Skeletal muscle satellite cell (primary cell): ENCODE measurements around the gene SLAMF9. TPM values are rescaled to one million over a fixed set of nuclear protein-coding genes. Genes with fewer than 3 reads are reported as not detected.

Source experiments
- H3K27me3 ChIP-seq: 2 replicates; pipeline ENCODE4 v1.7.0; 2013; ENCODE audit warnings: low read length; ENCODE audit not compliant: control insufficient read depth, insufficient read depth
- H3K36me3 ChIP-seq: 2 replicates; pipeline ENCODE4 v1.7.0; 2013; ENCODE audit warnings: mild to moderate bottlenecking, control low read depth, low read length; ENCODE audit not compliant: insufficient read depth
- H3K4me1 ChIP-seq: 2 replicates; pipeline ENCODE4 v1.7.0; 2013; ENCODE audit warnings: low read length; ENCODE audit not compliant: control insufficient read depth, insufficient read depth
- H3K4me2 ChIP-seq: 2 replicates; pipeline ENCODE4 v1.7.0; 2013; ENCODE audit warnings: mild to moderate bottlenecking, low read length
- H3K4me3 ChIP-seq: 2 replicates; pipeline ENCODE4 v1.7.0; 2013; ENCODE audit warnings: low read length
- H3K9ac ChIP-seq: 2 replicates; pipeline ENCODE4 v1.7.0; 2013; ENCODE audit warnings: mild to moderate bottlenecking, low read depth, low read length, moderate library complexity
- H3K9me3 ChIP-seq: replicated peaks from 2 replicates; pipeline ENCODE4 v1.7.0; 2013; ENCODE audit warnings: mild to moderate bottlenecking, control low read depth, low read length
- total RNA-seq: library from RNA; depleted of rRNA; stranded (reverse); fragments of >200 nt; gene quantifications from 2 replicates; pipeline ENCODE4 v1.2.3, GENCODE V29; 2012; rRNA removed

Gene SLAMF9
- not detected in 2 replicates for total RNA-seq

DNA sequence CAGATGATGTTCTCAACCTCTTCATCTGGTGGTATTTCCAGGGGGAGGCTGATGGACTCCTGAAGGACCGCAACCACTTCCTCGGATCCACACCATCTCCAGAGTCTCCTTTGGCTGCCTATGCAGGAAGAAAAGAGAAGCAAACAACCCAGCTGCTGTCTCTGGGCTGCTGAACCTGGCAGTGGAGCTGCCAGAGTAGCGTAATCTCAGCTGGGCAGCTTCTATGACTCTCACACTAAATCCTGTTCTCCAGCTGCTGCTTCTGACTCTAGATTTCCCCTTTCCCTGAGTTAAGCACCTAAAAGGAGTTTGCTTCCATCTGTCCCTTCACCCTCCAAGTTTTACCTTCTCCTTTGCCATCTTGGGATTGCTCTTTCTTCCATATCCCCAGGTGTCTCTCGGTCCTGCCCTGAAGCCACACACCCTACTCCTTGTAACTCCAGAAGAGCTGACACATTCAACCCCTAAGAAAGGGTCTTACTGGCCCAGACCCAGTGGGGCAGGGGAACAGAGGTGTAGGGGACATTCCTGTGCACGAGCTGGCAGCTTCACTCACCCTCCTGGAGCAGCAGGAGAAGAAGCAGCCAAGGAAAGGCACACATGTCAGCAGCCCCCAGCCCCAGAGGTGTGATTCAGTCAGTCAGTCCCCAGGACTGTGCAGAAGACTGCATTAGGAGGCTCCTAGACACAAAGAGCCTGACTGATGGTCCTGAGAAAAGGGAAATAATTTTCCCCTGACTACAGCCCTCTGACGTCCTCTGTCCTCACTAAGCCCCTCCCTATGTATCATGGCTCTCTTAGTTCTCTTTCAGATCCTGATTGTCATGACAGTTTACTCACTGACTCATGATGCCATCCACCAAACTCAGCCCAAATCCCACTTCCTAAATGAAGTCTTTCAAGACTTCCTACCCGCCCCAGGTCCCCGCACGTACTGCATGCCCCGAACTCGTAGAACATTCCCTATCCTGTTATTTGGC lies at the start of gene SLAMF9:
Gene SLAMF9, minus strand, starts transcription at position 702 of the 980 bp plus-strand sequence. Its CDS starts 100 bp downstream, at position 602.
- no peak within 1 kb of the TSS for H3K9ac ChIP-seq
- no peak within 1 kb of the TSS for H3K4me2 ChIP-seq
- peaks cover 34% of the 10 kb centered on the region for H3K27me3 ChIP-seq
- no peak within 1 kb of the TSS for H3K4me3 ChIP-seq
- no peaks in the 10 kb centered on the region for H3K36me3 ChIP-seq
- H3K4me1 ChIP-seq = peaks cover 4% of the 10 kb centered on the region
- no peaks in the 10 kb centered on the region for H3K9me3 ChIP-seq

DNA sequence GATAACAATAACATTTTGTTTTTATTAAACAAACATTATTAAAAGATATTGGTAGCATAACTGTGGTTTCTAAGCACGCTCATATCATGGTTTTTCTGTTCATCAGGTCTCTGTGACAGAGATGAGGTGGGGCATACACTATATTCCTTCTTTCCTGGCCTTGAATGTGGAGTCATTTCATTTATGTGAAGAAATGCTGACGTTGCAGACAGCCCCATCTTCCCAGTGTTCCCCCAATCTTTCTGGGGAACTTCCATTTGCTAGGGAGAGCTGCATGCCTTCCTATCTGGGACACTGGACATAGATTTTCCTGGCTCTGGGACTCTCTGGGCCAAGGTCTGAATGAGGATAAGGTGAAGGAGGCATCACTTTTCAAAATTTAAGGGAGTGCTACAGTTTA lies 47.4 kb upstream of the SLAMF9 start:
- H3K27me3 ChIP-seq = no peaks in the 10 kb centered on the region
- no peak overlapping the region for H3K4me3 ChIP-seq
- no peaks in the 10 kb centered on the region for H3K9me3 ChIP-seq
- H3K4me2 ChIP-seq = no peak overlapping the region
- no peaks in the 10 kb centered on the region for H3K36me3 ChIP-seq
- H3K9ac ChIP-seq = no peak overlapping the region
- peaks cover 8% of the 10 kb centered on the region for H3K4me1 ChIP-seq

DNA sequence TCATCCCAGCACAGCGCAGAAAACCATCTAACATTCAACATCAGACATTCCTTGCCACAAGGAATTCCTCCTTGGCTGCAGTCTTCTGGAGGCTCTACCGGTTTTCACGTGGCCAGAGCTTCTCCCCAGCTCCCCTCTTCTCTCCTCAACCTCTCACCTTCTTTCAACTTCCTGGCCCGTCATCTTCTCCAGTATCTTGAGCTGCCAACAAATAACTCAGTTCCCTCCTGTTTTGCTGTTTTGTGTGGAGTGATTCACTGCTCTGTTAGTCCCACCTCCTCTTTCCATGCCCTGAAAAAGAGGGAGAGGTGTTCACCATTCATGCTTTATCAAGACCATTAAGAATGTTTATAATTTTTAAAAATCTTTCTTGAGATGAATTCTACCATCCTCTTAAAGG lies 45.2 kb upstream of the SLAMF9 start:
- Histone ChIP-seq H3K36me3 (no peaks in the 10 kb centered on the region), H3K4me2 (no peak overlapping the region), H3K4me3 (no peak overlapping the region), H3K4me1 (peaks cover 17% of the 10 kb centered on the region), H3K27me3 (no peaks in the 10 kb centered on the region), H3K9ac (no peak overlapping the region), H3K9me3 (no peaks in the 10 kb centered on the region)

GRCh38 chr1:159996653-159997052 lies 42.6 kb upstream of the SLAMF9 start:
- Histone ChIP-seq H3K4me3 (no peak overlapping the region), H3K9ac (no peak overlapping the region), H3K36me3 (no peaks in the 10 kb centered on the region), H3K27me3 (no peaks in the 10 kb centered on the region), H3K4me2 (peak overlapping the region; percentile 41), H3K4me1 (peaks cover 17% of the 10 kb centered on the region), H3K9me3 (no peaks in the 10 kb centered on the region)

DNA sequence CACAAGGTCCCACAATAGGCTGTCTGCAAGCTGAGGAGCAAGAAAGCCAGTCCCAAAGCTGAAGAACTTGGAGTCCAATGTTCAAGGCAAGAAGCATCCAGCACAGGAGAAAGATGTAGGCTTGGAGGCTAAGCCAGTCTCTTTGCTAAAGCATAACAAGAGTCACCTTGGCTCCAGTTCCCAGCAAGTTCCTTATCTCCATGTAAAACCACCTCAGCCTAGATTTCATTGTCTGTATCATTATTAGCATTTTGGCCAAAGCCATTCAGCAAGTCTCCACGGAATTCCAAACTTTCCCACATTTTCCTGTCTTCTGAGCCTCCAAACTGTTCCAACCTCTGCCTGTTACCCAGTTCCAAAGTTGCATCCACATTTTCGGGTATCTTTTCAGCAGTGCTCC lies 40.9 kb upstream of the SLAMF9 start:
- Histone ChIP-seq H3K4me3 (no peak overlapping the region), H3K9ac (no peak overlapping the region), H3K9me3 (no peaks in the 10 kb centered on the region), H3K27me3 (no peaks in the 10 kb centered on the region), H3K4me1 (peaks cover 17% of the 10 kb centered on the region), H3K4me2 (no peak overlapping the region), H3K36me3 (no peaks in the 10 kb centered on the region)

DNA sequence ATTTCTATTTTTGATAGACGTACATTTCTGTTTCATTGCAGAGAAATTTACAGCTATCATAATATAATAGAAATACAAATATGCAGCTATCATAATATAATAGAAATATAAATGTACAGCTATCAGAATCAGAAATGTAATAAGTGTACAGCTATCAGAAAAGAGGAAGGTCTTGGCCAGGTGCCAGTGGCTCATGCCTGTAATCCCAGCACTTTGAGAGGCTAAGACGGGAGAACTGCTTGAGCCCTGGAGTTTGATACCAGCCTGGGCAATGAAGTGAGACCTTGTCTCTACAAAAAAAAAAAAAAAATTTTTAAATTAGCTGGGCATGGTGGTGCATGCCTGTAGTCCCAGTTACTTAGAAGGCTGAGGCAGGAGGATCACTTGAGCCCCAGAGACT lies 39.9 kb upstream of the SLAMF9 start:
- Histone ChIP-seq H3K4me2 (no peak overlapping the region), H3K9me3 (no peaks in the 10 kb centered on the region), H3K4me1 (peaks cover 10% of the 10 kb centered on the region), H3K27me3 (no peaks in the 10 kb centered on the region), H3K36me3 (no peaks in the 10 kb centered on the region), H3K4me3 (no peak overlapping the region), H3K9ac (no peak overlapping the region)

- H3K9ac ChIP-seq = no peak overlapping the region
- no peaks in the 10 kb centered on the region for H3K9me3 ChIP-seq
- no peaks in the 10 kb centered on the region for H3K27me3 ChIP-seq
- no peak overlapping the region for H3K4me2 ChIP-seq
- H3K36me3 ChIP-seq = no peaks in the 10 kb centered on the region
- peaks cover 10% of the 10 kb centered on the region for H3K4me1 ChIP-seq
- H3K4me3 ChIP-seq = no peak overlapping the region
These were observed 38.1 kb upstream of the SLAMF9 start for GRCh38 chr1:159992161-159992560.

DNA sequence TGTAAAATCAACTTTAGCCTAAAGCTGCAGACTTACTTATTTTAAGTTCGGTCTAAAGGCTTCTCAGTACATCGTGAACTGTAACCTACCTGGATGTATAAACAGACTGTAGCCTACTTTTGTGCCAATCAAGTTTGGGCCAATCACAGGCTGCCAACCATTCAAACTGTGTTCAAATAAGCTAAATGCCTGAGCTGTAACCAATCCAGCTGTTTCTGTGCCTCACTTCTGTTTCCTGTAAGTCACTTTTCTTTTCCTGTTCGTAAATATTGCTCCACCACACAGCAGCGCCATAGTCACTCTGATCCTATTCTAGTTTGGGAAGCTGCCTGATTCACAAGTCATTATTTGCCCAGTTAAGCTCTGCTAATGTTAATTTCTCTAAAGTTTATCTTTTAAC lies 37.5 kb upstream of the SLAMF9 start:
- Histone ChIP-seq H3K4me3 (no peak overlapping the region), H3K36me3 (no peaks in the 10 kb centered on the region), H3K4me1 (peaks cover 10% of the 10 kb centered on the region), H3K9ac (no peak overlapping the region), H3K9me3 (no peaks in the 10 kb centered on the region), H3K27me3 (no peaks in the 10 kb centered on the region), H3K4me2 (no peak overlapping the region)

DNA sequence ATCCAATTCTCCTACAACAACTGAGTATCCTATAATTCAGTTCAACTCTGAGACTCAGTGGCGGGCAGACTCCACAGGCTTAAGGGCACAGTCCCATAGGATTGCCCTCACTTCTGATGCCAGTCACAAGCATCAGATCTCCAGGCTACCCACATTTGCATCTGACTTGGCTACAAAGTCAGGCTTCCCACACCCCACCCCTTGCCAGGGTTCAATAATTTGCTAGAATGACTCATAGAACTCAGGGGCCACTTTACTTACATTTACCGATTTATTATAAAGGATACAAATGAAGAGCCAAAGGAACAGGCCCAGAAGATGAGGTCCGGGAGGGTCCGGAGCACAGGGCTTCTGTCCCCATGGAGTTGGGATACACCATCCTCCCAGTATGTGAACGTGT lies 36.0 kb upstream of the SLAMF9 start:
- H3K27me3 ChIP-seq = peaks cover 1% of the 10 kb centered on the region
- no peaks in the 10 kb centered on the region for H3K36me3 ChIP-seq
- H3K4me1 ChIP-seq = no peaks in the 10 kb centered on the region
- no peak overlapping the region for H3K4me2 ChIP-seq
- no peak overlapping the region for H3K4me3 ChIP-seq
- H3K9me3 ChIP-seq = no peaks in the 10 kb centered on the region
- H3K9ac ChIP-seq = no peak overlapping the region

DNA sequence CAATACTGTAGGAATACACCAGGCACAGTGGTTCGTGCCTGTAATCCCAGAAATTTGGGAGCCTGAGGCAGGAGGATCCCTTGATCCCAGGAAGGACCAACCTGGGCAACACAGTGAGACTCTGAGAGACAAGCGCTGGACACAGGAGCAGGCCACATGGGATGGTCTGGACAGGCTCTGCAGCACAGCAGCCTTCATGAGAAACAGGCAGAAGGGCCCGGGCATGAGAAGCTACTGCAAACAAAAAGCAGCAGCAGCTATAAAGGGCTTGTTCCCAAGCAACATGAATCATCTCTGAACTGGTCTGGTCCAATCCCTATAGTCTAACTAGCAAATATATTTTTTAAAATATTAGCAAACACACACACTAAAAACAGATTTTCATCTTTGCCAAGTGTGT lies 35.5 kb upstream of the SLAMF9 start:
- H3K36me3 ChIP-seq = no peaks in the 10 kb centered on the region
- H3K4me2 ChIP-seq = no peak overlapping the region
- H3K9ac ChIP-seq = no peak overlapping the region
- H3K4me1 ChIP-seq = no peaks in the 10 kb centered on the region
- peaks cover 4% of the 10 kb centered on the region for H3K27me3 ChIP-seq
- no peak overlapping the region for H3K4me3 ChIP-seq
- H3K9me3 ChIP-seq = no peaks in the 10 kb centered on the region

GRCh38 chr1:159988006-159988405 lies 34.0 kb upstream of the SLAMF9 start:
- Histone ChIP-seq H3K27me3 (peaks cover 14% of the 10 kb centered on the region), H3K36me3 (no peaks in the 10 kb centered on the region), H3K4me2 (no peak overlapping the region), H3K9me3 (no peaks in the 10 kb centered on the region), H3K9ac (no peak overlapping the region), H3K4me1 (no peaks in the 10 kb centered on the region), H3K4me3 (no peak overlapping the region)

GRCh38 chr1:159987186-159987585 lies 33.1 kb upstream of the SLAMF9 start:
- Histone ChIP-seq H3K4me1 (no peaks in the 10 kb centered on the region), H3K4me3 (no peak overlapping the region), H3K36me3 (no peaks in the 10 kb centered on the region)

More at GRCh38 chr1:159987186-159987585, 33.1 kb upstream of the SLAMF9 start:
- Histone ChIP-seq H3K4me2 (no peak overlapping the region), H3K9me3 (no peaks in the 10 kb centered on the region), H3K27me3 (peaks cover 14% of the 10 kb centered on the region), H3K9ac (no peak overlapping the region)
